Cerebellar cortex (tissue), 1 donor: ENCODE measurements around the gene SRBD1.

ENCODE experiments used
- DNase-seq: peaks from one replicate; pipeline ENCODE4 v3.0.0-alpha.2; 2015; ENCODE audit warnings: low spot score

Gene SRBD1

GRCh38 chr2:45611020-45611859, at the start of gene SRBD1:
Gene SRBD1 (minus strand): TSS chr2:45611267. CDS start chr2:45605441, 5,826 bp downstream.
- DNase-seq: peak; percentile 96

- DNase-seq: no peak
Measured at GRCh38 chr2:45654250-45654649, 43.2 kb upstream of the SRBD1 start.

GRCh38 chr2:45653122-45653913, 42.3 kb upstream of the SRBD1 start:
- DNase-seq: peak; percentile 31

- DNase-seq: peak; percentile 55
Measured at GRCh38 chr2:45652090-45653031, 41.3 kb upstream of the SRBD1 start.

- DNase-seq: peak; percentile 44
Measured at GRCh38 chr2:45651415-45652089, 40.5 kb upstream of the SRBD1 start, which contains the start of gene PRKCE. Gene PRKCE (plus strand): TSS chr2:45651675.

- DNase-seq: peak; percentile 92
Measured at GRCh38 chr2:45650851-45651414, 39.9 kb upstream of the SRBD1 start.

GRCh38 chr2:45649858-45650811, 39.1 kb upstream of the SRBD1 start:
- peak; percentile 56 for DNase-seq

- peak; percentile 64 for DNase-seq
Measured at GRCh38 chr2:45649462-45649857, 38.4 kb upstream of the SRBD1 start.

GRCh38 chr2:45648636-45649035, 37.6 kb upstream of the SRBD1 start:
- DNase-seq: no peak

- DNase-seq: no peak
Measured at GRCh38 chr2:45647986-45648520, 37.0 kb upstream of the SRBD1 start.

GRCh38 chr2:45647356-45647755, 36.3 kb upstream of the SRBD1 start:
- no peak for DNase-seq

- DNase-seq: no peak
Measured at GRCh38 chr2:45646289-45646688, 35.2 kb upstream of the SRBD1 start.

GRCh38 chr2:45643543-45644542, 32.8 kb upstream of the SRBD1 start:
- peak; percentile 52 for DNase-seq

GRCh38 chr2:45643095-45643494, 32.0 kb upstream of the SRBD1 start:
- DNase-seq: no peak

GRCh38 chr2:45640576-45640975, 29.5 kb upstream of the SRBD1 start:
- DNase-seq: no peak

- no peak for DNase-seq
Measured at GRCh38 chr2:45637440-45637839, 26.4 kb upstream of the SRBD1 start.

GRCh38 chr2:45636008-45636407, 24.9 kb upstream of the SRBD1 start:
- no peak for DNase-seq

- DNase-seq: no peak
Measured at GRCh38 chr2:45634223-45634622, 23.2 kb upstream of the SRBD1 start.
